Superior temporal gyrus (tissue), 1 donor: ENCODE results near the gene LBR.
A peak's percentile ranks its signal among the peaks of the same experiment; 100 is the strongest.
"Not testable (repeated sequence)": the region's sequence is repeated elsewhere in the genome, so short reads cannot be mapped to it uniquely, and the experiment has no call there.

ENCODE experiments used
- DNase-seq: peaks from one replicate; pipeline ENCODE4 v3.0.0-alpha.2; 2016; ENCODE audit errors: extremely low spot score

LBR gene

GRCh38 chr1:225427235-225428067, at the start of gene LBR:
LBR (minus strand) TSS chr1:225428038; CDS start chr1:225424075, 3,963 bp downstream.
- DNase-seq: peak; percentile 32

GRCh38 chr1:225477296-225477911, 49.6 kb upstream of the LBR start:
- DNase-seq: no peak

- DNase-seq: no peak
Observed at GRCh38 chr1:225476538-225476988, 48.7 kb upstream of the LBR start.

- no peak for DNase-seq
Observed at GRCh38 chr1:225476100-225476511, 48.3 kb upstream of the LBR start.

- DNase-seq: peak; percentile 83
Observed at GRCh38 chr1:225474986-225475820, 47.4 kb upstream of the LBR start.

GRCh38 chr1:225474439-225474985, 46.7 kb upstream of the LBR start:
- no peak for DNase-seq

- DNase-seq: not testable (repeated sequence)
Observed at GRCh38 chr1:225473676-225474438, 46.0 kb upstream of the LBR start.

GRCh38 chr1:225473266-225473665, 45.4 kb upstream of the LBR start:
- DNase-seq: not testable (repeated sequence)

- no peak for DNase-seq
Observed at GRCh38 chr1:225471453-225472301, 43.8 kb upstream of the LBR start.

- DNase-seq: no peak
Observed at GRCh38 chr1:225471109-225471452, 43.2 kb upstream of the LBR start.

GRCh38 chr1:225470211-225471108, 42.6 kb upstream of the LBR start:
- DNase-seq: no peak

- DNase-seq: no peak
Observed at GRCh38 chr1:225469051-225469450, 41.2 kb upstream of the LBR start.

- DNase-seq: no peak
Observed at GRCh38 chr1:225468270-225469020, 40.6 kb upstream of the LBR start.

GRCh38 chr1:225467193-225468020, 39.6 kb upstream of the LBR start:
- no peak for DNase-seq

- no peak for DNase-seq
Observed at GRCh38 chr1:225466848-225467192, 39.0 kb upstream of the LBR start.

GRCh38 chr1:225465793-225466517, 38.1 kb upstream of the LBR start:
- no peak for DNase-seq
